NCI-H345 treated with DMSO at 0.1 percent for 48 hours (cell line): ENCODE results near the gene CXXC5.

Experiments used
- DNase-seq: peaks from one replicate; lab custom pipeline; 2025; ENCODE audit not compliant: unreplicated experiment; lab: John Stamatoyannopoulos, UW

Gene CXXC5

DNA sequence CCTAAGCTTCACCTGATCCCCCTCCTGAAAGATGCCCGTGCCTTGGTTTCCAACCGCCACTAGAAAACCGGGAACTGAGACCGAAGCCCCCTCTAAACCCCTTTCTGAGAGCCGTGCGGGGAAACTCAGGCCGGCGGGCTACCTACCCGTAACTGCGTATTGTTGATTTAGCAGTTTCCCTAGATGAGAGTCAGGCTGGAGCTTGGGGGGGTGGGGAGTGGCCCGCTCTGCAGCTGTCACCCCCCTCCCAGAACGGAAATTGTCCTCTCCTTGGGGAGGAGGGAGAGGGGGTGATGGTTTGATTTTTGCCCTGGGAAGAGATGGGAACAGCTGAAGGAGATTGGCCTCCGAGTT lies 2.5 kb downstream of the CXXC5 start:
- DNase-seq, result no peak

DNA sequence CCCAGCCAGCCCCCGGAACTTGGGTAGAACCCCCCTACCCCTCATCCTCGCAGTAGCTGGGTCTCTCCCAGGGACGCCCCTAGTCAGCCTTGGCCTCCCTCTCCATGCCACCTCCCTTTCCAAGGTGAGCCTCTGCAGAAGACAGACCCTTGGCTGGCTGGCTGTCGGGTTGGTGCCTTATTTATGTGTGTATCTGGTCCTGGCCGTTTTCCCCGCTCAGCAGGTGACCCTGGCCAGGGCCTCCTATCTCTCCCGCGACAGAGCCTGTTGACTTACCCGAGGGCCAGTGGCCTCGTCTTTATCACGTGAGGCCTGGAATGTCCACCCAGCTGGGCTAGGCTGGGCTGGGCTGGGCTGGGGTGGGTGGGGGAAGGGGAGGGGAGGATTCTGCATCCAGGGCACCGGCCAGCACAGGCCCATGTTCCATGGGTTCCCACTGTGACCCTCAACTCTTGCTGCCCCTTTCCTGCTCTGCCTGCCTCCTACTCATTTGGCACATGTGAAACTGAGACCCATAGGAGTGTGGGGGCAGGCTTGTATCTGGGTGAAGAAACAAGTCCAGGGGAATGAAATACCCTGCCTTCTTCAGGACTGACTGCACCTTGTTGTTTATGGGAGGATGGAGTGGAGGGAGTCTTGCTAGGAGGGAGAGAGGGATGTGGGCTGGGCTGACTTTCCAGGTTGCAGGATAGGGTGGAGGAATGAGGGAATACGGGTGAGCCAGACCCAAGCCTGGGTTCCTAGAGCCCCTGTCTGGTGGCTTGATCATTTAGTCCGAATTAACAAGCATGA lies 3.1 kb downstream of the CXXC5 start:
- DNase-seq, result no peak

DNA sequence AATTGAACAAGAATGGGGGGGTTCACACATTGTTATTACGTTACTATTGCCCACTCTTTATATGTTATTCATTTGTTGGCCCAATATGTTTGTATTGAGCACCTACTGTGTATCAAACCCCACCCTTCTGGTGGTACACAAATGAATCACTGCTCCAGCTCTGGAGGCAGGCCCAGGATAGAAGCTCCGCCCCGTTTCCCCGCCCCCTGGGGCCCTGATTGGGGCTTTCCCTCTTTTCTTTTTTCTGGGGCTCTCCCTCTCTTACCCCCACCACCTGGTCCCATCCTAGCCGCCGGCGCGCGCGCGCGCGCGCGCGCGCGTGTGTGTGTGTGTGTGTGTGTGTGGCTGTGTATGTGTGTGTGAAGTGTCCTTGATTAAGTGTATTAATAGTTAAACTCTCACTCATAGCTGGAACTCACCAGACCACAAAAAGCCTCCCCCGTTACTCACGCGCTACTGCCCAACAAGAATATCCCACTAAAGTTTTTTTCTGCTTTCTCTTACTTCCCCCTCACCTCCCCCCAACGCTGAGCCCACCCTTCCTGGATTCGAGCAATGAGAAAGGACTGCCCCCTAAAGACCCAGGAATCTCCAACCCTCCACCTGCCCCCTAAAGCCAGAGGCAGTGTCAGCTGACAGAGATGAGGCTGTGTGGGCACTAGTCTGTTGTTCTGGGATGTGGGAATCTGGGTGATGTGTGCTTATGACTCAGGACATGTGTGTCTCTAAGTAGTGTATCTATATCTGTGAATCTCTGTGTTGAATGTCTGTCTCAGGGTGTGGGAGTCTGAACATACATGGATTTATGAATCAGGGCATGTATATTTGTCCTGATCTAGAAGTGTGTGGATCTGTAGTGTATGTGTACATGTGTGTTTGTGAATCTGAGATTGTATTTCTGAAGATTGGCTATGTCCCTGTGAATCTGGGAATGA lies 4.0 kb downstream of the CXXC5 start:
- DNase-seq, result no peak

GRCh38 chr5:139652788-139653241 lies 4.7 kb downstream of the CXXC5 start:
- no peak for DNase-seq

- no peak for DNase-seq
Observed at GRCh38 chr5:139653616-139654015, 5.5 kb downstream of the CXXC5 start.

DNA sequence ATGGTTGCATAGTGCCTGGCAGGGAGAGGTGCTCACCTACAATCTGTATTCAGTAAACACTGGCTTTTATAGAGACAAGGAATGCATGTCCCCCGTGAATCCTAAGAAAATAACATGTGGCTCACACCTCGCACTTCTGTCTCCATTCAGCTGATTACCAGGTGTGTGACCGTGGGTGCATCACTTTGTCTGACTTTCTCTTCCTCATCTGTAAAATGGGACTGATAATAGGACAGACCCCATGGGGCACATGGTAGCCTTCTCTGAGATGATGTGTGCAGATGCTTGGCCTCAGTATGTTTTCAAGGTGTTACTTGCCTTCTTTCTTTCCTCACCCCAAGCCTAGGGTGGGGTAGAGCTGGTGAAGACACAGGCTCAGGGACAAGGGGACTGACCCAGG lies 6.3 kb downstream of the CXXC5 start:
- DNase-seq, result no peak

DNA sequence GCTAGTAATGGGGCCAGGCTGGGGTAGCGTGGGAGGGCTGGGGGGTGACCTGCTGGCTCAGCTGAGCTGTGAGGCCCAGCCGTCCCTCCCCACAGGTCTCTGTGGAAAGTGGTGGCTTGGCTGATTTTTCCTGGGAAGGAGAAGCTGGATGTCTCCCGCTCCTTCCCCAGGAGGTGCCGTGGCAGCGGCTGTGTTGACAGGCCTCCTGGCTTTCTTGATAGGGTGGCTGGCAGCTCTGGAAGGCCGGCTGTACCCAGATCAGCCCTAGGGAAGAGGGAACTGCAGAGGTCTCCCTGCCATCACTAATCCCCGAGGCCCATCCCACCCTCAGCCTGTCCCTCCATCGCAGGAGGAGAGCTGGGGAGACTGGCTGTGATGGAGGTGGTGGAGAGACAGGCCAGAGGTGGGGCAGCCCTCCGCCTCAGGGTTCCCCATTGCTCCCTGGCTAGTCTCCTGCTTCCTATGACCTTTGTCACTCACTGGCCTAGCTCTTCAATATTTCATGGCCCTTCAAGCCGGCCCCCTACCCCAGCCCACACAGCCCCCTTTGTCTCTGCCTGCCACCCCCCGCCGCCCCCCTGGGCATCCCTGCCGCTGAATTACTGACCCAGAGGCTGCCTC lies 6.8 kb downstream of the CXXC5 start:
- DNase-seq, result no peak

DNA sequence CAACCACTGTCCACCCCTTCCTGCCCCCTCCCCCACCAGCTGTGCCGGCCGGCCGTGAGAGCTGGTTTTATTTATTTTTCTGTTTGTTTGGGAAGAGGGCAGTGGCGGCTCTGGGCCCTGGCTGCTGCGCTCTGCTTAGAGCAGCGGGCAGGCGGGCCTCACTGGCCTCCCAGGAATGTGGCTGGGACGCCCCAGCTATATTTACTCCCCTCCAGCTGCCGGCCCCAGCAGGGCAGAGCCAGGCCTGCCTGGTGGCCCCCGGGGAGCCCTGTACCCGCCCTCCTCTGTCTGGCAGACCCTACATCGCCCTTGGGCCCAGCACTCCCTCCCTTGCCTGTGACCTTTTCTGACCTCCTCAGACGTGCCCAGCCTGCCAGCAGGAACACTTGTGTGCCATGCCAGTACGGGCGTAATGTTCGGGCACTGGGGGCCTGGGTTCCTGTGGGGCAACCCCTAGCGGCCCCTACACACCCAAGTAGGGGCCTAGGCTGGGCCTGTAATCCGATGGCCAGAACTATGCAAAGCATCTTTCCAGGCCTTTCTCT lies 7.7 kb downstream of the CXXC5 start:
- DNase-seq, result no peak

GRCh38 chr5:139657363-139658321 lies 9.5 kb downstream of the CXXC5 start:
- DNase-seq, result no peak

GRCh38 chr5:139658501-139658927 lies 10.4 kb downstream of the CXXC5 start:
- no peak for DNase-seq

DNA sequence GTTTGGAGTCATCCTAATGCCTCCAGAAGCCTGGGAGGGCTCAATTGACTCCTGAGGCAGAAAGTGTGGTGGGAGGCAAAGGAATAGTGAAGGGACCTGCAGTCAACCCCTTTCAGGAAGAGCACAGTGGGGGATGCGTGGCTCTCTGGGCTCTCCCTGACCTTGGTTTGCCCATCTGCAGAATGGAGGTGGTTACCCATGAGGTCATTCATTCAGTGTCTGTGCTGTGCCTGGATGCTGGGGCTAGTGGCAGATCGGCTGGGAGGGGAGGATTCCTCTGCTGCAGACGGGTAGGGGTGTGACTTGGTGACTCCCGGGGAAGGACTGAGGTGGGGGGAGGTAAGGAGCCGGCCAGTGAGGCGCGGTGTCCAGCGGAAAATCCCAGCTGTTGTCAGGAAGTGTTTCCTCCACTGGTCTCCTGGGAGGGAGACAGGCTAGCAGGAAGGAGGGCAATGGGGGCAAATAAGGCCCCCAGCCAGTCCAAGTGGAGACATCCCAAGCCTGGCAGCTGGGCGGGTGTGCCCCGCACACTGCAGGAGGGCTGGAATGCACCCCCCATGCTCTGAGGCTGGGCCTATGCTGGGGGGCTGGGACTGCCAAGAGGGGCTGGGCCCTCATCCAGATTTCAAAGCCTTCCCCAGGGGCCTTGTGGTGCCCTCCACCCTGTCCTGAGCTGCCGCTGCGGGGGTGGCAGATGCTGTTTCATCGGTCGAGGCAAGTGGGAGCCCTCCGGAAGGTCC lies 10.9 kb downstream of the CXXC5 start:
- no peak for DNase-seq

- no peak for DNase-seq
Observed at GRCh38 chr5:139659695-139660101, 11.5 kb downstream of the CXXC5 start.

GRCh38 chr5:139660105-139660922 lies 12.2 kb downstream of the CXXC5 start:
- no peak for DNase-seq

- no peak for DNase-seq
Observed at GRCh38 chr5:139660923-139661814, 13.0 kb downstream of the CXXC5 start.

DNA sequence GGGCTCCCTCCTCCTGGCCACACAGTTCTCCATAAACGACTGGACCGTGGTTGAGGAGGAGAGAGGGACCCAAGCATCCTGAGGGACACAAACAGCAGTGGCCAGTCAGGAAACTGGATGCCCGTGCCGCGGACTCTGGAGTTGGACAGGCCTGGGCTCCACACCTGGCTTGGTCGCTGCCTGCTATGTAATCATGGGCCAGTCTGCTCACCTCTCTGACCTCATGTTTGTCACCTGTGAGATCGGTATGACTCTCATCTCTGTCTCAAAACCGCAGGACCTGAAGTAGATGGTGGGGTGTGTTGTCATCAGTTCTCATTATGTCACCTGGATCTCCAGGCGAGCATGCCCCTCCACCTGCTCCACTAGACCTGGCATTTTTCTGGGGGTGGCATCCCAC lies 14.5 kb downstream of the CXXC5 start:
- no peak for DNase-seq

DNA sequence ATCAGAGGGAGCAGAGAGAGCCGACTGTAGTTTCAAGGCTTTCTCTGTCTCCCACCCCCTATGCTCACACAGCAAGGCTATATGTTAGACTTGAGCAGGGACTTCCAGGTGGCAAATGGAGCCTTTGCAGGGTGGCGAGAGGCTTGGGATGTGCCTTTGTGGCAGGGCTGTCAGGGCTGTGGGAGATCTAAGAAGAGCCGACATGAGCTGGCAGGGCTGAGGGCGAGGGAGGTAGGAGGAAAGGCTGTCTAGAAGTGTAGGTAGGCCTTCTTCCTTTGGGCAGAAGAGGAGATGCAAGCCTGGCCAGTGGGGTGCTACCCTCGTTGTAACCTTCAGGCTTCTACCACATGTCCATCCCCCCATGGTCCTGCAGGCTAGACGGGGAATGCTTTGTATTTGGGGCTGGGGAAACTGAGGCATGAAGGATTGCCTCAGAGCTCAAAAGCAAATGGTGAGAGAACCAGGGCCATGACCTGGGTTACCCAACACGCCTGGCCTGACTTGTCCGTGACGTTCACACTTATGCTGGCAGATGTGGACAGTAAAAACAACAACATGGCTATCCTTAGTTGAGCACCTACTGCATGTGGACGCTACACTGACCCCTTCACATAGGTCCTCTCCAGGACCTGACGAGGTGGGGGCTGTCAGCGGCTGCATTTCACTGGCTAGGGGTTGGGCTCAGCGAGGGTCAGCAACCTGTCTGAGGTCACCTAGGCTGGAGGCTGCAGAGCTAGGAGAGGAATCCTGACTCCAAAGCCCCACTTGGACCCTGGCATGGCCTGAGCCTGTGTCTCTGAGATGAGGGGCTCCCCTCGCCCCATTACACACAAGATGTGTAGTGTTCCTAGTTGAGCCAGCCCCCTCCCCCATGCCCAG lies 15.3 kb downstream of the CXXC5 start:
- DNase-seq, result no peak
